K562 (cell line): ENCODE measurements around the gene ATAD3B. TPM values are rescaled to one million over a fixed set of nuclear protein-coding genes. Genes with fewer than 3 reads are reported as not detected.
A peak's percentile ranks its signal among the peaks of the same experiment; 100 is the strongest.
"Not testable (repeated sequence)": the region's sequence is repeated elsewhere in the genome, so short reads cannot be mapped to it uniquely, and the experiment has no call there.

Source experiments
- ATAC-seq: fragments of 200-7000 bp; cut with Tn5 transposase; 3 replicates; pipeline ENCODE4 v1.9.1; 2020; ENCODE audit warnings: moderate library complexity
- BruUV-seq: library from RNA; stranded (reverse); fragments of 400-500 nt; replicated peaks from 2 replicates; lab custom pipeline; 2021; lab: Mats Ljungman, UMichigan
- CTCF ChIA-PET: fragments of 300-600 bp; formaldehyde crosslinking; extraction: SDS; loops from one replicate; lab custom pipeline; 2021; ENCODE audit warnings: low intra/inter-chr PET ratio; lab: Yijun Ruan, JAX
- POLR2A ChIA-PET: fragments of 300-600, 350-650 bp; sonication (Branson Sonifier 250); formaldehyde crosslinking; extraction: SDS; loops from one replicate; lab custom pipeline; 2021; ENCODE audit warnings: antibody characterized with exemption, inconsistent platforms; lab: Yijun Ruan, JAX
- DNase-seq, 4 experiments: peaks; one replicate each; pipeline versions ENCODE4 v3.0.0 to v3.0.0-alpha.2; 2011 to 2018; ENCODE audit warnings: low spot score in 3 of 4, mixed read lengths in 3 of 4; ENCODE audit errors: extremely low read depth in 1 of 4
- FAIRE-seq: peaks from 2 replicates; lab custom pipeline; 2011; peaks lifted over from hg19 to GRCh38; lab: Jason Lieb, UNC
- H2AFZ ChIP-seq: 2 replicates; pipeline ENCODE4 v1.6.0; 2011; ENCODE audit warnings: low read depth, low read length, control low read depth, inconsistent platforms
- H3K27ac ChIP-seq: fragments of 200-600 bp; 3 replicates; pipeline ENCODE4 v1.8.0; 2011; ENCODE audit warnings: low read depth, mild to moderate bottlenecking, control low read depth, inconsistent platforms, low read length, moderate library complexity, mixed read lengths; ENCODE audit errors: extremely low read depth
- H3K27me3 ChIP-seq, 2 experiments: fragments of 300-600 bp in 1 of 2; 2 replicates in 1 of 2; 3 replicates in 1 of 2; pipeline versions ENCODE4 v1.6.0 to v1.8.0; 2011; ENCODE audit warnings: inconsistent platforms in 2 of 2, low read length in 2 of 2, mild to moderate bottlenecking in 1 of 2, mixed read lengths in 1 of 2, moderate library complexity in 1 of 2; ENCODE audit not compliant: control insufficient read depth in 2 of 2, insufficient read depth in 2 of 2
- H3K36me3 ChIP-seq: fragments of 300-600 bp; 3 replicates; pipeline ENCODE4 v1.8.0; 2011; ENCODE audit warnings: mild to moderate bottlenecking, low read length, inconsistent platforms; ENCODE audit not compliant: control insufficient read depth, insufficient read depth
- H3K4me1 ChIP-seq, 2 experiments: fragments of 200-600 bp in 1 of 2; replicated peaks in 1 of 2; 2 replicates in 1 of 2; 3 replicates in 1 of 2; pipeline versions ENCODE4 v1.5.1 to v1.8.0; 2011; ENCODE audit warnings: inconsistent platforms in 2 of 2, low read length in 2 of 2, mild to moderate bottlenecking in 1 of 2, mixed read lengths in 1 of 2, moderate library complexity in 1 of 2; ENCODE audit not compliant: control insufficient read depth in 2 of 2, insufficient read depth in 2 of 2
- H3K4me2 ChIP-seq: 2 replicates; pipeline ENCODE4 v1.6.1; 2011; ENCODE audit warnings: low read length, control low read depth, inconsistent platforms, mixed read lengths; ENCODE audit not compliant: insufficient read depth
- H3K4me3 ChIP-seq: fragments of 200-600 bp; sonication (generic), shearing (Covaris generic); 2 replicates; pipeline ENCODE4 v1.5.1; 2016; ENCODE audit warnings: control low read depth, inconsistent platforms
- H3K79me2 ChIP-seq: fragments of 200-600 bp; 3 replicates; pipeline ENCODE4 v1.8.0; 2011; ENCODE audit warnings: low read length, inconsistent platforms; ENCODE audit not compliant: control insufficient read depth, insufficient read depth
- H3K9ac ChIP-seq, 2 experiments: 2 replicates each; pipeline versions ENCODE4 v1.6.0 to v1.6.1; 2011; ENCODE audit warnings: low read depth in 2 of 2, low read length in 2 of 2, control low read depth in 1 of 2, inconsistent platforms in 1 of 2, mild to moderate bottlenecking in 1 of 2, mixed read lengths in 1 of 2; ENCODE audit not compliant: insufficient read depth in 1 of 2
- H3K9me1 ChIP-seq: one replicate; pipeline ENCODE4 v1.6.0; 2011; ENCODE audit warnings: inconsistent platforms, mild to moderate bottlenecking, low read length, moderate library complexity; ENCODE audit not compliant: control insufficient read depth, insufficient read depth
- H3K9me3 ChIP-seq: replicated peaks from 2 replicates; pipeline ENCODE4 v1.5.1; 2011; ENCODE audit warnings: low read depth, low read length, inconsistent platforms; ENCODE audit not compliant: control insufficient read depth, insufficient read depth
- H4K20me1 ChIP-seq: replicated peaks from 2 replicates; pipeline ENCODE4 v1.6.1; 2011; ENCODE audit warnings: low read length, inconsistent platforms, mixed read lengths; ENCODE audit not compliant: control insufficient read depth, insufficient read depth
- GTF2B ChIP-seq: IDR thresholded peaks from 2 replicates; pipeline ENCODE4 v1.6.1; 2011; ENCODE audit not compliant: insufficient read length; ENCODE audit errors: extremely low read depth
- HCFC1 ChIP-seq: IDR thresholded peaks from 2 replicates; pipeline ENCODE4 v1.6.1; 2012; ENCODE audit warnings: low read depth, low read length, improper control_type of control experiment
- MITF ChIP-seq: IDR thresholded peaks from 2 replicates; pipeline ENCODE4 v1.6.1; 2014; ENCODE audit warnings: antibody characterized with exemption
- MTA2 ChIP-seq: fragments of 450-650 bp; IDR thresholded peaks from 2 replicates; pipeline ENCODE4 v1.6.1; 2016; ENCODE audit warnings: low read depth
- MTA3 ChIP-seq: fragments of 450-650 bp; formaldehyde crosslinking; IDR thresholded peaks from 2 replicates; pipeline ENCODE4 v1.6.1; 2017; ENCODE audit warnings: mild to moderate bottlenecking, borderline replicate concordance
- POLR2A ChIP-seq: fragments of 450-650 bp; conservative IDR thresholded peaks from 2 replicates; pipeline ENCODE4 v1.6.1; 2016
- POLR2G ChIP-seq: fragments of 200-400 bp; formaldehyde crosslinking; IDR thresholded peaks from 2 replicates; pipeline ENCODE4 v1.6.1; 2017; ENCODE audit warnings: low read depth, mild to moderate bottlenecking, antibody characterized with exemption, low read length, moderate library complexity
- RBFOX2 ChIP-seq: fragments of 200-400 bp; formaldehyde crosslinking; IDR thresholded peaks from 2 replicates; pipeline ENCODE4 v1.6.1; 2017; ENCODE audit warnings: low read depth, mild to moderate bottlenecking, low read length, moderate library complexity
- ZBTB2 ChIP-seq: fragments of 450-650 bp; IDR thresholded peaks from 2 replicates; pipeline ENCODE4 v1.6.1; 2016; ENCODE audit warnings: antibody characterized with exemption
- ZBTB8A ChIP-seq: fragments of 450-650 bp; IDR thresholded peaks from 2 replicates; pipeline ENCODE4 v1.6.1; 2018; ENCODE audit warnings: mild to moderate bottlenecking, moderate library complexity; ENCODE audit not compliant: partially characterized antibody
- ZKSCAN3 ChIP-seq: fragments of 250-450 bp; sonication (Bioruptor Pico); IDR thresholded peaks from 2 replicates; pipeline ENCODE4 v1.4.0; 2020
- ZNF586 ChIP-seq: fragments of 450-650 bp; formaldehyde crosslinking; conservative IDR thresholded peaks from 2 replicates; pipeline ENCODE4 v1.4.0; 2020; ENCODE audit warnings: mild to moderate bottlenecking, moderate library complexity
- ZNF780A ChIP-seq: fragments of 250-450 bp; sonication (Bioruptor Pico); IDR thresholded peaks from 2 replicates; pipeline ENCODE4 v1.5.0; 2021; ENCODE audit warnings: mild to moderate bottlenecking
- WGBS: fragments of 100-300 bp; shearing (Covaris generic); methylation state at CpG from one replicate; pipeline ENCODE4 v1.1.6; 2016; ENCODE audit warnings: low coverage, mixed read lengths; ENCODE audit not compliant: insufficient coverage; ENCODE audit errors: missing lambda C conversion rate; 5-methylcytosine and 5-hydroxymethylcytosine counted together
- in situ Hi-C: fragments of 300-500 bp; cut with MboI; formaldehyde crosslinking; loops from 4 replicates; pipeline ENCODE4 v1.15.0; 2018; ENCODE audit warnings: inconsistent platforms, mixed read lengths
- intact Hi-C: fragments of 100-400 bp; cut with micrococcal nuclease; formaldehyde crosslinking; loops from 2 replicates; pipeline ENCODE4 v1.14.2; 2022
- polyA plus RNA-seq, 8 experiments: library from polyadenylated mRNA; depleted of rRNA in 4 of 8; stranded (reverse) in 5 of 8; unstranded in 3 of 8; fragments of >200 nt; fragmentation: Nextera tagmentation in 2 of 8; fragmentation: Illumina TruSeq in 1 of 8; extraction: Ambion mirVana in 2 of 8; extraction: Trizol in 1 of 8; gene quantifications; 2 replicates each; pipeline versions ENCODE4 v1.2.1 to v1.2.3, GENCODE V29; 2011 to 2014; ENCODE audit warnings: inconsistent platforms in 1 of 8, missing spikeins in 1 of 8
- total RNA-seq, 7 experiments: library from RNA; depleted of rRNA in 6 of 7; stranded (reverse); fragments of >200 nt in 6 of 7; fragmentation: Illumina TruSeq in 2 of 7; extraction: Trizol in 2 of 7; gene quantifications; 2 replicates each; pipeline versions ENCODE4 v1.2.1 to v1.2.3, GENCODE V29; 2011 to 2021; ENCODE audit warnings: low replicate concordance in 1 of 7

Gene ATAD3B
- total and polyA plus RNA-seq, 9 of the 15 experiments (the other 6 are each of a cell fraction or from before 2014, with no cell fraction given) = 0.07 to 113 (median 27.7) TPM

GRCh38 chr1:1526476-1526875 is 54.9 kb downstream of the ATAD3B start:
- Histone ChIP-seq H3K9me3 (peaks cover 18% of the 10 kb centered on the region), H3K36me3 (peaks cover 72% of the 10 kb centered on the region; the same call in 2 of the 3 replicates)
- H3K4me1 ChIP-seq, CTCF ChIA-PET, H3K27me3 ChIP-seq, H4K20me1 ChIP-seq, H3K9ac ChIP-seq, DNase-seq, POLR2A ChIA-PET, H3K4me2 ChIP-seq, ATAC-seq, H3K27ac ChIP-seq, intact Hi-C loops, H2AFZ ChIP-seq, H3K4me3 ChIP-seq, BruUV-seq, H3K9me1 ChIP-seq, FAIRE-seq, in situ Hi-C loops, H3K79me2 ChIP-seq: not testable (repeated sequence)
- TF ChIP-seq POLR2G = 0 out of 2 replicates have a peak, but pooled peaks have one; percentile 23
- WGBS = 94% methylated on average over 5 of the region's 21 CpGs

GRCh38 chr1:1527092-1527816 is 55.7 kb downstream of the ATAD3B start:
- DNase-seq (peak in 1 of 4 experiments; percentile 9), ATAC-seq (no peak), FAIRE-seq (no peak)
- CTCF ChIA-PET = no interaction called here
- Histone ChIP-seq H2AFZ (no peak overlapping the region), H3K4me2 (no peak overlapping the region), H3K36me3 (peaks cover 69% of the 10 kb centered on the region; the same call in 2 of the 3 replicates), H3K27me3 (no peaks in the 10 kb centered on the region), H3K27ac (no peak overlapping the region), H3K4me3 (no peak overlapping the region), H4K20me1 (no peaks in the 10 kb centered on the region), H3K9me1 (no peaks in the 10 kb centered on the region), H3K4me1 (no peaks in the 10 kb centered on the region; a peak in 2 of 5 replicates), H3K9me3 (peaks cover 20% of the 10 kb centered on the region), H3K79me2 (no peaks in the 10 kb centered on the region), H3K9ac (no peak overlapping the region; a peak in 1 of 4 replicates)
- intact Hi-C loops = no loop called here
- BruUV-seq = no TSS peak
- POLR2A ChIA-PET = no interaction called here
- in situ Hi-C loops = no loop called here
- 96% methylated on average over 28 of the region's 31 CpGs for WGBS
- TF ChIP-seq MITF (no peak), HCFC1 (no peak), ZNF586 (CRISPR knock-in tag) (no peak), MTA2 (no peak), GTF2B (no peak), ZBTB2 (no peak), ZKSCAN3 (CRISPR knock-in tag) (no peak), ZNF780A (CRISPR knock-in tag) (no peak), POLR2A (0 out of 2 replicates have a peak, but pooled peaks have one; percentile 34), ZBTB8A (no peak), MTA3 (no peak), RBFOX2 (peak; percentile 46; the same call in 1 of the 2 replicates)
